ENCODE results near the gene ITPRIPL2.
A peak's percentile ranks its signal among the peaks of the same experiment; 100 is the strongest.

ITPRIPL2 gene

GRCh38 chr16:19142939-19143598 lies 29.3 kb downstream of the ITPRIPL2 start:
- DNase-seq: peak in 1 of 58 donors; percentile 2

GRCh38 chr16:19143599-19143956 lies 29.8 kb downstream of the ITPRIPL2 start:
- no peak for DNase-seq

- DNase-seq: no peak
Measured at GRCh38 chr16:19145010-19145409, 31.2 kb downstream of the ITPRIPL2 start.

GRCh38 chr16:19147126-19147525 lies 33.4 kb downstream of the ITPRIPL2 start:
- peak in 4 of 58 donors; percentile 4 to 40 (median 18) for DNase-seq

GRCh38 chr16:19147627-19148026 lies 33.9 kb downstream of the ITPRIPL2 start:
- no peak for DNase-seq

GRCh38 chr16:19148189-19148588 lies 34.4 kb downstream of the ITPRIPL2 start:
- DNase-seq: no peak

GRCh38 chr16:19151310-19151709 lies 37.5 kb downstream of the ITPRIPL2 start:
- DNase-seq: no peak

GRCh38 chr16:19152042-19152441 lies 38.3 kb downstream of the ITPRIPL2 start:
- DNase-seq: no peak

- no peak for DNase-seq
Measured at GRCh38 chr16:19153876-19154275, 40.1 kb downstream of the ITPRIPL2 start.

GRCh38 chr16:19162085-19162484 lies 48.3 kb downstream of the ITPRIPL2 start:
- no peak for DNase-seq

GRCh38 chr16:19163215-19163614 lies 49.5 kb downstream of the ITPRIPL2 start:
- DNase-seq: no peak

GRCh38 chr16:19164285-19164684 lies 50.5 kb downstream of the ITPRIPL2 start:
- DNase-seq: no peak

GRCh38 chr16:19165101-19165500 lies 51.3 kb downstream of the ITPRIPL2 start:
- no peak for DNase-seq

GRCh38 chr16:19166500-19166899 lies 52.7 kb downstream of the ITPRIPL2 start:
- DNase-seq: no peak

GRCh38 chr16:19167710-19168370 lies 54.1 kb downstream of the ITPRIPL2 start, which contains the start of gene SYT17:
TSS of gene SYT17 (plus strand) at chr16:19168240. CDS start at chr16:19168647, 407 bp downstream.
- peak in 52 of 58 donors; percentile 19 to 87 (median 60) for DNase-seq

- peak in 53 of 58 donors; percentile 9 to 87 (median 53) for DNase-seq
Measured at GRCh38 chr16:19168371-19169081, 54.8 kb downstream of the ITPRIPL2 start.

GRCh38 chr16:19169082-19169639 lies 55.4 kb downstream of the ITPRIPL2 start:
- peak in 8 of 58 donors; percentile 4 to 47 (median 14) for DNase-seq

GRCh38 chr16:19170043-19170655 lies 56.4 kb downstream of the ITPRIPL2 start:
- peak in 34 of 58 donors; percentile 2 to 72 (median 21) for DNase-seq
